ENCODE results near the gene DLEU7.

DLEU7 gene

DNA sequence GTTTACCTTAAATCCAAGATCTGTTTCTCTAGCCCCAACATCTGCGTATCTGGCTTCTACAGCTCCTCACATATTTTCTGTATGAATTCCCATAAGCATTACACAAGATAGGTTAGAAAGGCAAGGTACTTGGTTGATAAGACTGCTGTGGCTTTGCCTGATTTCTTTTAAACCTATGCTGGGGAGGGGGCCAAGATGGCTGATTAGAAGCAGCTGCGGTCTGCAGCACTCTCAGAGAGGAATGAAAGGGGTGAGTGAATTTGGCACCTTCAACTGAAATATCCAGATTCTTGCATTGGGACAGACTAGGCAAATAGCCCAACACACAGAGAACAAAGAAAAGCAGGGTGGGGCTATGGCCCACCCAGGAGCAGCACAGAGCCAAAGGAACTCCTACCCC lies 12.2 kb upstream of the DLEU7 start:
- Histone ChIP-seq H3K4me2 (ENCODE audit: low read depth, low read length, poor library complexity, severe bottlenecking) (no peak overlapping the region), H4K20me1 (ENCODE audit: insufficient read depth, low read length, poor library complexity, severe bottlenecking) (no peaks in the 10 kb centered on the region), H3K36me3 (ENCODE audit: insufficient read depth, low read length) (no peaks in the 10 kb centered on the region), H2AFZ (ENCODE audit: low read length) (no peak overlapping the region), H3K9me2 (replicated peaks; ENCODE audit: low read depth, low read length) (no peaks in the 10 kb centered on the region), H3K27me3 (ENCODE audit: insufficient read depth, low read length, poor library complexity, severe bottlenecking) (no peaks in the 10 kb centered on the region), H3K9me3 (ENCODE audit: insufficient read depth, low read depth, low read length) (peaks cover 27% of the 10 kb centered on the region; the same call in 1 of the 2 replicates), H3K79me2 (ENCODE audit: insufficient read depth, low read length) (no peaks in the 10 kb centered on the region), H3K4me1 (ENCODE audit: insufficient read depth, low read length, poor library complexity, severe bottlenecking) (no peaks in the 10 kb centered on the region), H3F3A (ENCODE audit: low read depth) (no peaks in the 10 kb centered on the region), H3K4me3 (ENCODE audit: low read length, poor library complexity, severe bottlenecking) (no peak overlapping the region), H3K9ac (ENCODE audit: low read depth, low read length, poor library complexity, severe bottlenecking) (no peak overlapping the region)
- no peak for TF ChIP-seq EZH2phosphoT487 (IDR thresholded peaks at IDR 0.05; ENCODE audit: borderline replicate concordance)
- TF ChIP-seq, protein P1, sequence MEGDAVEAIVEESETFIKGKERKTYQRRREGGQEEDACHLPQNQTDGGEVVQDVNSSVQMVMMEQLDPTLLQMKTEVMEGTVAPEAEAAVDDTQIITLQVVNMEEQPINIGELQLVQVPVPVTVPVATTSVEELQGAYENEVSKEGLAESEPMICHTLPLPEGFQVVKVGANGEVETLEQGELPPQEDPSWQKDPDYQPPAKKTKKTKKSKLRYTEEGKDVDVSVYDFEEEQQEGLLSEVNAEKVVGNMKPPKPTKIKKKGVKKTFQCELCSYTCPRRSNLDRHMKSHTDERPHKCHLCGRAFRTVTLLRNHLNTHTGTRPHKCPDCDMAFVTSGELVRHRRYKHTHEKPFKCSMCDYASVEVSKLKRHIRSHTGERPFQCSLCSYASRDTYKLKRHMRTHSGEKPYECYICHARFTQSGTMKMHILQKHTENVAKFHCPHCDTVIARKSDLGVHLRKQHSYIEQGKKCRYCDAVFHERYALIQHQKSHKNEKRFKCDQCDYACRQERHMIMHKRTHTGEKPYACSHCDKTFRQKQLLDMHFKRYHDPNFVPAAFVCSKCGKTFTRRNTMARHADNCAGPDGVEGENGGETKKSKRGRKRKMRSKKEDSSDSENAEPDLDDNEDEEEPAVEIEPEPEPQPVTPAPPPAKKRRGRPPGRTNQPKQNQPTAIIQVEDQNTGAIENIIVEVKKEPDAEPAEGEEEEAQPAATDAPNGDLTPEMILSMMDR (conservative IDR thresholded peaks at IDR 0.05; ENCODE audit: low read length), result no peak

DNA sequence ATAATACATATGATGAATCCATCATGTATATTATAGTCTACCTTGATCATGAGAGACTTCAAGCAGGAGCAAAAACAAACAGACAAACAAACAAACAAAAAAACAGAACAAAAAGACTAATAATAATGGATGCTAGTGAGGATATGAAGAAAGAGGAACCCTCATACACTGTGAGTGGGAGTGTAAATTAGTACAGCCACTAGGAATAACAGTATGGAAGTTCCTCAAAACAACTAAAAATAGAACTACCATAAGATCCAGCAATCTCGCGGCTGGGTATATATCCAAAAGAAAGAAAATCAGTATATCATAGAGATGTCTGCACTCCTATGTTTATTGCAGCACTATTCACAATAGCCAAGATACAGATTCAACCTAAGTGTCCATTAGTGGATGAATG lies 7.0 kb upstream of the DLEU7 start:
- Histone ChIP-seq H3F3A (ENCODE audit: low read depth) (no peaks in the 10 kb centered on the region), H2AFZ (ENCODE audit: low read length) (no peak overlapping the region), H3K9me3 (ENCODE audit: insufficient read depth, low read depth, low read length) (0 out of 2 replicates have a peak, but pooled peaks cover 4% of the 10 kb centered on the region), H3K36me3 (ENCODE audit: insufficient read depth, low read length) (no peaks in the 10 kb centered on the region), H3K9ac (ENCODE audit: low read depth, low read length, poor library complexity, severe bottlenecking) (no peak overlapping the region), H3K27me3 (ENCODE audit: insufficient read depth, low read length, poor library complexity, severe bottlenecking) (no peaks in the 10 kb centered on the region), H3K4me3 (ENCODE audit: low read length, poor library complexity, severe bottlenecking) (no peak overlapping the region), H3K79me2 (ENCODE audit: insufficient read depth, low read length) (no peaks in the 10 kb centered on the region), H3K9me2 (replicated peaks; ENCODE audit: low read depth, low read length) (no peaks in the 10 kb centered on the region), H4K20me1 (ENCODE audit: insufficient read depth, low read length, poor library complexity, severe bottlenecking) (no peaks in the 10 kb centered on the region), H3K4me2 (ENCODE audit: low read depth, low read length, poor library complexity, severe bottlenecking) (no peak overlapping the region), H3K4me1 (ENCODE audit: insufficient read depth, low read length, poor library complexity, severe bottlenecking) (peaks cover 21% of the 10 kb centered on the region)
- TF ChIP-seq EZH2phosphoT487 (IDR thresholded peaks at IDR 0.05; ENCODE audit: borderline replicate concordance), result no peak
- TF ChIP-seq, protein P1 (conservative IDR thresholded peaks at IDR 0.05; ENCODE audit: low read length), result no peak

DNA sequence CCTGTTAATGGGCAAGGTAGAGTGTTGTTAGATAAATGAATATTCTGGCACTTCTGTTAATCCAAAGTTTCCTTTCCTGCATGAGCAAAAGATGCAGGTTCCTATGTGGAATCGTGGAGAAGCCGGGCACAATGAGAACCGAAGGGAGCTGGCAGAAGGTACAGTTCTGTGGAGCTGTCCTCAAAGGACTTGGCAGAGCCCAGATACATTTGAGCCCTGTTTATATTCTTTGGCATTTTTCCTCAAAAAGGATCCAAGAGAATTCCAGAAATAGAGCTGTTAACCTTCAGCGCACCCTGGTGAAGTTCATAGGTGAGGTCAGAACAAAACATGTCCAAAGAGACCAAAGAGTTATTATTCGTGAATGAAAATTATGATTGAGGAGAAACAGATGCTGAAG lies 4.0 kb upstream of the DLEU7 start:
- Histone ChIP-seq H3K79me2 (ENCODE audit: insufficient read depth, low read length) (no peaks in the 10 kb centered on the region), H3F3A (ENCODE audit: low read depth) (no peaks in the 10 kb centered on the region), H3K4me3 (ENCODE audit: low read length, poor library complexity, severe bottlenecking) (no peak overlapping the region), H3K27me3 (ENCODE audit: insufficient read depth, low read length, poor library complexity, severe bottlenecking) (no peaks in the 10 kb centered on the region), H3K9me3 (ENCODE audit: insufficient read depth, low read depth, low read length) (no peaks in the 10 kb centered on the region), H4K20me1 (ENCODE audit: insufficient read depth, low read length, poor library complexity, severe bottlenecking) (no peaks in the 10 kb centered on the region), H3K4me2 (ENCODE audit: low read depth, low read length, poor library complexity, severe bottlenecking) (no peak overlapping the region), H2AFZ (ENCODE audit: low read length) (no peak overlapping the region), H3K9me2 (replicated peaks; ENCODE audit: low read depth, low read length) (no peaks in the 10 kb centered on the region), H3K36me3 (ENCODE audit: insufficient read depth, low read length) (no peaks in the 10 kb centered on the region), H3K9ac (ENCODE audit: low read depth, low read length, poor library complexity, severe bottlenecking) (no peak overlapping the region), H3K4me1 (ENCODE audit: insufficient read depth, low read length, poor library complexity, severe bottlenecking) (peaks cover 35% of the 10 kb centered on the region)
- TF ChIP-seq EZH2phosphoT487 (IDR thresholded peaks at IDR 0.05; ENCODE audit: borderline replicate concordance), result no peak
- TF ChIP-seq, protein P1 (conservative IDR thresholded peaks at IDR 0.05; ENCODE audit: low read length), result no peak
